GM21360 (cell line): Measurements from ENCODE around the gene SPATA20.

Experiments
- ATAC-seq: cut with Tn5 transposase; IDR thresholded peaks from one replicate; pipeline ENCODE4 v1.9.1; 2021; ENCODE audit warnings: mild to moderate bottlenecking, moderate library complexity; ENCODE audit not compliant: unreplicated experiment

Gene SPATA20

DNA sequence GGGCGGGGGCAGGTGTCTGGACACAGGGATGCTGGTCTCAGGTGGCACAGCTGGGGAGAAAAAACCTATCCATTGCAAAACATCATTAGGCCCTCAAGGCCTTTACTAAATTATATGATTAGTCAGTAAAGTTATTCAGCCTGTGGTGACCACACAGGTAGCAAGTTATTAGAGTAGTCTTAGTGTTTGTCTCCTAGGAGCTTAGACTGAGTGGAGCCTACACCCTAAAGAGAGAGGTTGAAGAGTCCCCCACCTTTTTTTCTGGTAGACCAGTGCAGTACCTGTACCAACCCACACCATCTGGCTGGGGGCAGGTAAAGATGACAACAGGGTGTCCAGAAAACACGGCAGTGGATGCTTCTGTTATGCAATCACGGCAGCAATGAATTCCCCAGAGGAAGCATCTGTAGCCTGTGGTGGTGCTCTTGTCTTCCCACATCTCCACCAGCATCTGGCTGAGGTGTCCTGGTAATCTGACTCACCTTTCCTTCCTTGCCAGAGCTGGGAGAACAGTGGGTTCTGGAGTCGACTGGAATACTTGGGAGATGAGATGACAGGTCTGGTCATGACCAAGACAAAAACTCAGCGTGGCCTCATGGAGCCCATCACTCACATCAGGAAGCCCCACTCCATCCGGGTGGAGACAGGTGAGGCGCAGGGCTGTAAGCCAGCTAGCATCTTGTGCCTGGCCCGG lies 27.7 kb upstream of the SPATA20 start:
- ATAC-seq: no peak

DNA sequence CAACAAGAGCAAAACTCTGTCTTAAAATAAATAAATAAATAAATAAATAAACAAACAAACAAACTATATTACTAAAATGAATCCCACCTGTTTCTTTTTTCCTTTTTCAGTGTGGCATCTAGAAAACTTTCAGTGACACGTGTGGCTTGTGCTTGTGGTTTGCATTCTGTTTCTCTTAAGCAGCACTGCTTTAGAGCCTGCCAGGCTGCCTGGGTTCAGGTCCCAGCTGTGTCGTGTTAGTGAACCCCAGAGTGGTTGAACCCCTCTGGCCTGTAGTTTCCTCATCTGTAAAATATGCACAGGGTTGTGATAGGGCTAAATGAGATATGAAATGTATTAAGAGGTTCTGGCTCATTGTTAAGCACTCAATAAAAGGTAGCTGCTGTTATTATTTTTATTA lies 26.5 kb upstream of the SPATA20 start:
- no peak for ATAC-seq

DNA sequence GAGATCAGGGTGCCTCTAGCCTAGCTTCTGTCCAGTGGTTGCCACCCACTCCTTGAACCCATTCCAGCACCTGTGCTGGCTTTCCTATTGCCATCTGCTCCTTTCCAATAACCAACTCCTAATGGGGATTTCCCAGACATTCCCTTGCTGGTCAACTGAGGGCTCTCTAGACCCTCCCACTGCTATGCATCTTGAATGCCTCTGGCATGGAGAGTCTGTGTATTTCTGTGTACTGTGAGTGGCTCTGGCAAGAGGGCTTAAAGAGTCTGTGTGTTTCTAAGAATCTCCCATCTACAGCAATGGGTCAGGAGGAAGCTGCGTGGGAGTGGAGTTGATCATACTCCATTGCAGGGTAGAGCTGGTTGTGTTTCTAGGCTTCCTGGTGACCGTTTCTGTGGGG lies 25.5 kb upstream of the SPATA20 start:
- no peak for ATAC-seq

DNA sequence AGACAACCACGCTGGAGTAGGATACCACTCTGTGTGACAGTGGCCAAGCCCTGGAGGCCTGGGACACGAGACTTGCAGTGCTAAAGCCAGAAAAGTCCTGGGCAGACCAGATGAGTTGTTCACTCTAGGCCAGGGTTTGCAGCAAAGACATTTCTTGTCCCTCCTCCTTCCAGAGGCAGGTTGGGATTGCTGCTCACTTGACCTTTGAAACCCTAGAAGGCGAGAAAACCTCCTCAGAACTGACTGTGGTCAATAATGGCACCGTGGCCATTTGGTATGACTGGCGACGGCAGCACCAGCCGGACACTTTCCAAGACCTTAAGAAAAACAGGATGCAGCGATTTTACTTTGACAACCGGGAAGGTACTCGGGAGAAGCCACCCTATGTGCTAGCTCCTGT lies 24.2 kb upstream of the SPATA20 start:
- ATAC-seq: no peak

DNA sequence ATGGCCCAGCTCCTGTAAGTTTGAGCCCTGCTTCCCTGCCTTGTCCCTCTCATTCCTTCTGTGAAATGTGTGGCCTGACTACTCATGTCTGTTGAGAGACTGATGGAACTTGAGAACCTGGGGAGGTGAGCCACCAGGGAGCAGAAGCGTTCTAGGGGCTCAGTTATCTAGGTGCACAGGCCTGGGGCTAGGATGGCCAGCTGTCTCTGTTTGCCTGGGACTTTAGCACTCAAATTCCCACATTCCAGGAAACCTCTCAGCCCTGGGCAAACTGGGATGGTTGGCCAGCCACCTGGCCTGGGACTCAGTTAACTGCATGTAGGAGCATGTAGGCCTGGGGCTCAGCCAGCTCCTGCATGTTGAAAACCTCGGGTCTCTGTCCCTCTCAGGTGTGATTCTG lies 23.8 kb upstream of the SPATA20 start:
- no peak for ATAC-seq

DNA sequence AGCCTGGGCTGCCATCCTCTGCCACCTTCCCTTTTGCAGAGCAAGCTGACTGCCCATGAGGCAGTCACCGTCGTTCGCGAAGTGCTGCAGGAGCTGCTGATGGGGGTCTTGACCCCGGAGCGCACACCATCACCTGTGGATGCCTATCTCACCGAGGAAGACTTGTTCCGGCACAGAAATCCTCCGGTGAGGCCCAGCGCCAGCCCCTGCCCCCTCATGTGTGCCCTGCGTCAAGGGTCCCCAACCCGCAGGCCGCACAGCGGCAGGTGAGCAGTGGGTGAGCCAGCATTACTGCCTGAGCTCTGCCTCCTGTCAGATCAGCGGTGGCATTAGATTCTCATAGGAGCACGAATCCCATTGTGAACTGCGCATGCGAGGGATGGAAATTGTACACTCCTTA lies 22.1 kb upstream of the SPATA20 start:
- ATAC-seq: no peak

DNA sequence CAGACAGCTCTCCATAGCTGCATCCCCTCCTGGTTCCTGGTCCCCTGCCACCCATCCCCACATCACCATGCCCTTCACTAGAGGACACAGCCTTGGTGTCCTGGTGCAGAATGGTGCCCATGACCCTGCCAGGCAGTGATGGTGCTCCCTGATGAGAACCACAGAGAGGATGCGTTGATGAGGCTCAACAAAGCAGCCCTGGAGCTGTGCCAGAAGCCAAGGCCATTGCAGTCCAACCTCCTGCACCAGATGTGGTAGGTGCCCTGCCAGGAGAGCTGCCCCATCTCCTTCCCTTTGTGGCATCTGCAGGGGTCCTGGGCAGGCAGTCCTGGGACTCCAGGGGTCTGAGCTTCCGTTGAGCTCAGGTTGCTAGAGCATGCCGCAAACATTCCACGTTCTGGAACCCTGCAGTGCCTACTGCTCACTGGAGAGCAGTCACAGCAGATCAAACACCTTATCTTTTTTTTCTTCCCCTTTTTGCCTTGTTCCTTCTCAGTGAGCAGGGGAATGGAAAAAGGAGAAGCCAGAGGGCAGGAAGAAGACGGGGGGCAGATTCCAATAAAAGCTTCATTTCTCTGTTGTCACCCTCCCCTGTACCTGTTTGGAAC lies 19.7 kb upstream of the SPATA20 start:
- no peak for ATAC-seq

DNA sequence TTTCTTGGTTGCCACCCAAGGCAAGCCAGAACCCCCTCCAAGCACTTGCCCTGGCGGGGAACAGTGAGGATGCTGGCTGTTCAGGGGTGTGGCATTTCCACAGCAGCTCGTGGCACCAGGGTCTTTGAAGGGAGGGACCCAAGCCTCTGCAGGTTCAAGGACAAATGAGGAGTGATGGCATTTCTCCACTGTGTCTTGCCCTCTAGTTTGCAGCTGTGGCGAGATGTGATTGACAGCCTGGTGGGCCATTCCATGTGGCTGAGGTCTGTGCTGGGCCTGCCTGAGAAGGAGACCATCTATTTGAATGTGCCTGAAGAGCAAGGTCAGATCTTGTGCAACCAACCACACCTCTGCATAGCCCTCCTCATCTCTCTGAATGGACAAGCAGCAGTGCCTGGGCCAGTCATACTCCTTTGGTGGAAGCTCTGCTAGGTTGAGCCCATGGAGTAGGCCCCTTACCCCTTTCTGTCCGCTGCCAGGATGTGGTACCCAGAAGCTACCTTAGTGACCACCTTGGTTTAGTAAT lies 19.0 kb upstream of the SPATA20 start:
- ATAC-seq: no peak

DNA sequence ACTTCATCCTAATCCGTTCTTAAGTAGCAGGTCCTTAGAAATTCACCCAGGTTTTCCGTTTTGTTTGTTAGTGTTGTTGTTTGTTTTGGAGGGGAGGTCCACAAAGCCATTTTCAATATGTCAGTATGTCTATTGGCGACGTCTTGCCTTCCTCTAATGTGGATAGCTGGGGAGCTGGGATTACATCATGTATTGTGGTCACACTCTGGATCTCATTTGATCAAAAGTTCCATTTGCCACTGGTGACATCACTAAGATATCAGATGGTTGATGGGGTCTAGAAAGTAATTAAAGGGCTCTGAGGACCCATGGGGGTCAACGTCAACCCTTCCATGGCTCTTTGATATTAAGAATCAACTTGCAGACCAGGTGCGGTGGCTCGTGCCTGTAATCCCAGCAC lies 17.1 kb upstream of the SPATA20 start:
- no peak for ATAC-seq

DNA sequence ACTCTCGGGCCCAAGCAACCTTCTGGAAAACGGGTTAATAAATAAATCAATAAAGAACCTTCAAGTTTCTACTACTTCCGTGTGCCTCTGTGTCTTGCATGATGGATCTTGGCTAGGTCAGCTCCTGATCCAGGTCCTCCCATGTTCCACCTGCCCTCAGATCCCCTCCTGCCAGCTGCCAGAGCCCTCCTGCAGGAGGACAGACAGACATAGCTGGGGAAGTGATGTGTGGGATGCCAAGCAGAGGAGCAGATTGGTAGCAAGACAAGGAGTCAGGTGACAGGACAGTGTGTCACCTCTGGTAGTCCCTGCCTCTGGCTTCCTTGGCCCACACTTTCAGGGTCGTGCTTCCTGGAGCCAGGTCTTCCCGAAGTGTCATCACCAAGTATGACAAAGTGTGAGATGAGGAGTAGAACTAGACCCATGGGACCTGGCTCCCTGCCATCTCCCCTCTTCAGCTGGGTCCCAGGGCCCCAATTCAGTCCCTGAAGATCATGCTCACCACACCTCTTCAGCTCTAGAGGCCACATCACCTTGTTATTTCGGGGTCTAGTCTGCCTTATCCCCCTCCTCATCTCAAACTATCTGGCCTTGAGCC lies 15.4 kb upstream of the SPATA20 start:
- ATAC-seq: no peak

DNA sequence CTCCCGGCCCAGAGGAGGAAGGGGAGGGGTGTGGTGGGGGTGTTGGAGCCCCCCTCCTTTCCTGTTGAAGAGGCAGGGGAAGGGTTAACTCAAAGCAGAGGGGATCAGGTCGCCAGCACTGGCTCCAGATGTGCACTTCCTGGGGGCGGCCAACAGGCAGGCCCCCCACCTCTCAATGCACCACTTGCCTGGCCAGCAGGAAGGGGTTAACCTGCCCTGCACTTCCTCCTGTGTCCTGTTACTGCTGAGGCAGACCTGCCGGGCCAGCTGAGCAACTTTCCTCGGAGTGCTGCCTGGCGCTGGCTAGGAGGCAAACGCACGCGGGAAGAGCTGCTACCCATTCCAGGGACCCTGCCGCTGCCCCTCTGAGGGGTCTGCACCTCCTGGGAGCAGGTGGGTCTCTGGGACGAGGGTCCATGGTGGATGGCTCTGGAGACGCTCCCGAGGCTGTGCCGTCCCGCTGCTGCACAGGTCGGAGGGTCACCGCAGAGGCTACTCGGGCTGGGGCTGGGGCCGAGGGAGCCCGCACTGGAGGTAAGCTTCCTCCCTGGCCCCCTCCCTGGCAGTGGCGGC lies 14.4 kb upstream of the SPATA20 start, which contains the start of gene EPN3:
EPN3 (plus strand) TSS at position 284 of the 573 bp plus-strand sequence. CDS start 3,822 bp downstream, outside the sequence.
- no peak for ATAC-seq

DNA sequence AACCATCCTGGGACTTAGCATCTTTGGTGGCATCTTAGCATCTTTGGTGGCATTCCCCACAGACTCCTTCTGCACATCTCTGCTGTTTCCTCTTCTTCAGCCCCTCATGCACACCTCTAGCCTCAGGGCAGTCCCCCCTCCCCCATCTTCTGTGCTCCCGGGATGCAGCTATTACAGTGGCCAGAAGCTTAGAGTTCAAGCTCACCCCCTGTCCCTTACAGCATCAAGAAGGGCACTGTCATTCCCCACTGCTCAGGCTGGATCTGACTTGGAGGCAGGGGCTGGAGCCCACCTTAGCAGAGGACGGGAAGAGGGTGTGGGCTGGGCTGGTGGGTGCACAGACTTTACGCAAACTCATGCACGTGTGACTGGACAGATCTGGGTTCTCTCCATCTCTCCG lies 13.8 kb upstream of the SPATA20 start:
- no peak for ATAC-seq

DNA sequence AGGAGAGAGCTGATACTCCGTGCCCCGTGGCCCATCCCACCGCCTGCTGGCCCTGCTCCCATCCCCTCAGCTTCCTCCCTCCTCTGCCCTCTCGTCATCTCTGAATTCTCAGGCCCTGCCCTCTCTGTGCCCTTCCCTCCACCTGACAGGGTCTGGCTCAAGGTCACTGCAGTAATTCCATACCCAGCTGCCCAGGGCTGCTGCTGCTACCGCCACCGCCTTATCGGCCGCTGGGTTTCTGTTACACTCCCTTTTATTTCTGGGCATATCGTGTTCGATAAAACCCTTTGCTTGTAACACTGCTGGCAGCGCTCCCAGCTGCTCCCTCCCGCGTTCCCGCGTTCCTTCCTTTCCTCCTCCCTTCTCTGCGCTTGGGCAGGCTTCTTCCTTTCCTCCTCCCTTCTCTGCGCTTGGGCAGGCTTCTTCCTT lies 13.2 kb upstream of the SPATA20 start:
- no peak for ATAC-seq

DNA sequence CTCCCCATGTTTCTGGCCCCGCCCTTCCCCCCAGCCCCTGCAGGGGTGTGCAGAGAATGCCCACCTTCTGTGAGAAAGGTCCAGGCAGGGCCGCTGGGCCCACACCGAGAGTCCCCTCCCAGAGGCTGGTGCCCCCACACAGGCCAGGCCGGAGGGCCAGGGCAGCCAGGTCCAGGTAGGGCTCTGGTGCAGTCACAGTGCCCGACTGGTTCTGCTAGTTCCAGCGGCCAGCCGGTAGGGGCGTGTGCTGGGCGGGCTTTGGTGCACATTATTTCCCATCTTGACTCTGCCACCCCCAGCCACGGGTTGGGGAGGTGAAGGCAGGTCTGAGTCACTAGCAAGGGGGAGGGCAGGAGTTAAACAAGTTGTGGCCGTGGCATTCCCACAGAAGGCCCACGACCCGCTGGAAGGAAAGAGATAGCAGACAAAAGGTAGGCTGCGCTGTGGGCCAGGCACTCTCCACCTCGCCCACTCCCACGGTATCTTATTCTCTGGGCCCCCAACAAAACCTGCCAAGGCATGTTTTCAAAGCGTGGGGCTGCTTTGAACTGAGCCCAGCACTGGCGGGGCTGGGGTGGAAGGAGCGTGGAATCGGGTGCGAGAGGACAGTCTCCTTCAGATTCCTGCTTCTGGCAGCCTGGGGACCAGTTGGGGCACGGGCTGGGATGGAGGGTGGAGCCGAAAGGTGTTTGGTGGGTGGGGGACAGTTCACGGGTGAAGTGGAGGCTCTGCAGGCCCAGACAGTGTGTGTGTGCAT lies 12.6 kb upstream of the SPATA20 start:
- ATAC-seq: no peak

DNA sequence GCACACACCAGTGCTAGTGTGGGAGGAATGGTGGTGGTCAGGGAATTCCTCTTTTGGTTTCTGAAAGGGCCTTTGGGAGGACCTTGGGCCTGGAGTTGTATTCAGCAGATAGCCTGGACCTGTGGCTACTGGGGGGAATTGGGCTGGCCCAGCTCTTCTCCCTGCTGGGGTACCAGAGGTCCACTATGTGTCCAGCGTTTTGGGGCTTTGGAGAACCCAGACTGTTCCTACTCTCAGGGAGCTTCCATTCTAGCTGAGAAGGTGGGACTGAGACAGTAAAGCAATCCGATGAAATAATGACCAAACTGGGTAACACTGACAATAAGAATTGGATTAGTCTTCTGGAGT lies 12.0 kb upstream of the SPATA20 start:
- ATAC-seq: no peak

DNA sequence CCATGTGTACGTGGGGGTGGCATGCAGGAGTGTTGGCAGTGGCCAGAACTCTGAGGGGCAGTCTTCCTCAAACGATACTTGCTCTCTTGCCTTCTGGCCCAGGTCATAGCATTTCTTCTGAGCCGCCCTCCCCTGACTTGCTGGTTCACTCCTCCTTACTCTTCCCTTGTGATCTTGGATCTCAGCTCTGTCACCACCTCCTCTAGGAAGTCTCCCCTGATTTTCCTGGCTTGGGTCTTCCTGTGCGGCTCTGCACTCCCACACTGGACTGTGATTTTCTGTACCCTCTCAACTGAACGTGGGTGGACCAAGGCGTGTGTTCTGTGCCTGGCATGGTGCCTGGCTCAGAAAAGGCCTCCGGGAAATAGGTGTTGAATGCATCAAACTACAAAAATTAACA lies 11.6 kb upstream of the SPATA20 start:
- ATAC-seq: no peak

DNA sequence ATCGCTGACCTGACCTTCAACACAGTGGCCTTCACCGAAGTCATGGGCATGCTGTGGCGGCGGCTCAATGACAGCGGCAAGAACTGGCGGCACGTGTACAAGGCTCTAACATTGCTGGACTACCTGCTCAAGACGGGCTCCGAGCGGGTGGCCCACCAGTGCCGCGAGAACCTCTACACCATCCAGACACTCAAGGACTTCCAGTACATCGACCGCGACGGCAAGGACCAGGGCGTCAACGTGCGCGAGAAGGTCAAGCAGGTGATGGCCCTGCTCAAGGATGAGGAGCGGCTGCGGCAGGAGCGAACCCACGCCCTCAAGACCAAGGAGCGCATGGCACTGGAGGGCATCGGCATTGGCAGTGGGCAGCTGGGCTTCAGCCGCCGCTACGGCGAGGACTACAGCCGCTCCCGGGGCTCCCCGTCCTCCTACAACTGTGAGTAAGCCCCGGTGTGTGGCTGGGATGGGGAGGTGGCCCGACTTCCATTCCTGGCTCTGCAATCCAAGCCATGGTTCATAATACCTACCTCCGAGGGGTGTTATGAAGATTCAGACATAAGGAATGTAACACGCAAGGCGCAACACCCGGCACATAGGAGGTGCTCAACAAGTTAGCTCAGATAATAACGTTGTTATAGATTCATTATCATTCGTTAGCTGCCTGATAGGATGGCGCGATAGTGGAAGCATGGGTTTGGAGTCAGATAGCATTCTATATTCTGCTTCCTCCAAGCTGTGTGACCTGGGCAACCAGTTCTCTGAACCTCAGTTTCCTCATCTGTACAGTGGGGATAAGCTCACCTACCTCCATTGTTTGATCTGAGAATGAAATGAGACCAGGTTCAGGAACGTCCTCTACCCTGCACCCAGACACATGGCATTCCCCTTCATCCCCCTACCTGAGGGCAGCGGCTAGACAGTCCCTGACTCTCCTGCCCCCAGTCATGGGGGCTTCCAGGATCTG lies 10.0 kb upstream of the SPATA20 start:
- no peak for ATAC-seq

DNA sequence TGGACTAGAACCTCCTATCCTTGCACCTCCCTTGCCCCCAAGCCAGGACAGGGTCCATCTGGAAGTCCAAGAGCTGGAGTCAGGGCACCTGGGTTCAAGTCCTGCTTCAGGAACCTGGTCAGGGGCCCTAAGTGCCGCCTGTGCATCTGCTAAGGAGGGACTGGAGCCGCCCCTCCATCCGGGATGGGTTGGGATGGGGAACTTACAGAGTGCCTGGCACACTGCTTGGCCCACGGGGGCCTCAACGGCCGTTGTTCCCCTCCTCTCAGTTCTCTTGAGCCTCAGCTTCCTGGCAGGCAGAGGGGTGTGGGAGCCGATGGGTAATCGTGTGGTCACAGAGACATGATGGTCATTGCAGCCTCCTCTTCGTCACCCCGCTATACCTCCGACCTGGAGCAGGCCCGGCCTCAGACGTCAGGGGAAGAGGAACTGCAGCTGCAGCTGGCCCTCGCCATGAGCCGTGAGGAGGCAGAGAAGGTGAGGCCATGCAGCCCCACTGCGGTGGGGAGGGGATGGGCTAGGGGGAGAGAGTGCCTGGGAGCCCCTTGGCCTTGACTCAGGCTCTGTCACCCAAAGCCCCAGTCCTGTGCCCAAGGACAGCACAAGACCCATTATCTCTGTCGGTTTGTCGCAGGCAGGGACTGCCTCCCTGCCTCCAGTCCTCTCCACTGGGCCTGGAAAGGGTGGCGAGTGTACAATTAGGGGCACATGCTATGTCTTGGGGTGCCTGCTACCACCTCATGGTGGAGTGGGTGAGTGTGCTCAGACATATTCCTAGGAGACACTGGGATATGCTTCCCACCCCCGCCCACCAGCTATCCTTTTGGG lies 9.0 kb upstream of the SPATA20 start:
- ATAC-seq: no peak
